ENCODE data around the gene CD2AP.

Gene CD2AP

GRCh38 chr6:47495207-47495606, 17.6 kb downstream of the CD2AP start:
- DNase-seq (ENCODE audit: extremely low read depth in 1 of 2, low read depth in 1 of 2), result no peak

GRCh38 chr6:47495954-47496545, 18.5 kb downstream of the CD2AP start:
- no peak for DNase-seq (ENCODE audit: extremely low read depth in 1 of 2, low read depth in 1 of 2)

- no peak for DNase-seq (ENCODE audit: extremely low read depth in 1 of 2, low read depth in 1 of 2)
These were observed 19.5 kb downstream of the CD2AP start for GRCh38 chr6:47496935-47497579.

GRCh38 chr6:47502920-47503319, 25.3 kb downstream of the CD2AP start:
- DNase-seq (ENCODE audit: extremely low read depth in 1 of 2, low read depth in 1 of 2), result no peak

GRCh38 chr6:47509937-47510336, 32.3 kb downstream of the CD2AP start:
- no peak for DNase-seq (ENCODE audit: extremely low read depth in 1 of 2, low read depth in 1 of 2)

GRCh38 chr6:47512872-47513271, 35.3 kb downstream of the CD2AP start:
- no peak for DNase-seq (ENCODE audit: extremely low read depth in 1 of 2, low read depth in 1 of 2)

- no peak for DNase-seq (ENCODE audit: extremely low read depth in 1 of 2, low read depth in 1 of 2)
These were observed 41.7 kb downstream of the CD2AP start for GRCh38 chr6:47519279-47519678.

- DNase-seq (ENCODE audit: extremely low read depth in 1 of 2, low read depth in 1 of 2), result no peak
These were observed 42.7 kb downstream of the CD2AP start for GRCh38 chr6:47520282-47520681.

GRCh38 chr6:47521961-47522360, 44.4 kb downstream of the CD2AP start:
- DNase-seq (ENCODE audit: extremely low read depth in 1 of 2, low read depth in 1 of 2), result no peak

- DNase-seq (ENCODE audit: extremely low read depth in 1 of 2, low read depth in 1 of 2), result no peak
These were observed 46.7 kb downstream of the CD2AP start for GRCh38 chr6:47524136-47524845.

- DNase-seq (ENCODE audit: extremely low read depth in 1 of 2, low read depth in 1 of 2), result no peak
These were observed 47.9 kb downstream of the CD2AP start for GRCh38 chr6:47525330-47526057.

- DNase-seq (ENCODE audit: extremely low read depth in 1 of 2, low read depth in 1 of 2), result no peak
These were observed 49.7 kb downstream of the CD2AP start for GRCh38 chr6:47527274-47527673.

- DNase-seq (ENCODE audit: extremely low read depth in 1 of 2, low read depth in 1 of 2), result no peak
These were observed 52.1 kb downstream of the CD2AP start for GRCh38 chr6:47529734-47530133.

GRCh38 chr6:47532981-47533585, 55.5 kb downstream of the CD2AP start:
- DNase-seq (ENCODE audit: extremely low read depth in 1 of 2, low read depth in 1 of 2), result no peak

GRCh38 chr6:47534063-47534462, 56.5 kb downstream of the CD2AP start:
- DNase-seq (ENCODE audit: extremely low read depth in 1 of 2, low read depth in 1 of 2), result no peak

GRCh38 chr6:47535316-47536225, 58.0 kb downstream of the CD2AP start:
- DNase-seq (ENCODE audit: extremely low read depth in 1 of 2, low read depth in 1 of 2), result no peak

GRCh38 chr6:47536816-47537401, 59.3 kb downstream of the CD2AP start:
- no peak for DNase-seq (ENCODE audit: extremely low read depth in 1 of 2, low read depth in 1 of 2)

- no peak for DNase-seq (ENCODE audit: extremely low read depth in 1 of 2, low read depth in 1 of 2)
These were observed 67.6 kb downstream of the CD2AP start for GRCh38 chr6:47545223-47545622.

- no peak for DNase-seq (ENCODE audit: extremely low read depth in 1 of 2, low read depth in 1 of 2)
These were observed 74.1 kb downstream of the CD2AP start for GRCh38 chr6:47551670-47552069.

GRCh38 chr6:47552319-47552718, 74.7 kb downstream of the CD2AP start:
- DNase-seq (ENCODE audit: extremely low read depth in 1 of 2, low read depth in 1 of 2), result no peak

All from stimulated activated CD8-positive, alpha-beta memory T cell treated with anti-CD3 and anti-CD28 coated beads, Interleukin-7, amount 100 ng/mL, for 48 hours (primary cell).